ENCODE data around the gene LMO4. TPM values are rescaled to one million over a fixed set of nuclear protein-coding genes. Genes with fewer than 3 reads are reported as not detected.

The LMO4 gene
- total RNA-seq, 4 donors from 2014 or later = 38.7 to 178 (median 60.9) TPM

- Histone ChIP-seq H3K4me1 (no peaks in the 10 kb centered on the region), H3K36me3 (no peaks in the 10 kb centered on the region), H3K4me3 (no peak overlapping the region), H3K27me3 (no peaks in the 10 kb centered on the region), H3K9me3 (no peaks in the 10 kb centered on the region), H3K27ac (no peak overlapping the region)
- peak; percentile 37 to 68 for DNase-seq
- intact Hi-C loops (cut with DNase I; ENCODE audit: low total_unique reads) = no loop called here
- TF ChIP-seq POLR2A (IDR thresholded peaks at IDR 0.05) (no peak), CTCF (IDR thresholded peaks at IDR 0.05) (peak; percentile 67 to 80 (median 70))
Observed at GRCh38 chr1:87292684-87293493, 35.8 kb upstream of the LMO4 start.

- Histone ChIP-seq H3K36me3 (no peaks in the 10 kb centered on the region), H3K4me1 (no peaks in the 10 kb centered on the region), H3K27ac (no peak overlapping the region), H3K9me3 (no peaks in the 10 kb centered on the region), H3K4me3 (no peak overlapping the region), H3K27me3 (no peaks in the 10 kb centered on the region)
- TF ChIP-seq POLR2A (IDR thresholded peaks at IDR 0.05) = no peak
- TF ChIP-seq CTCF (IDR thresholded peaks at IDR 0.05) = no peak
- no peak for DNase-seq
- intact Hi-C loops (cut with DNase I; ENCODE audit: low total_unique reads) = no loop called here
Observed at GRCh38 chr1:87294633-87295032, 34.0 kb upstream of the LMO4 start.

GRCh38 chr1:87295445-87296110, 33.1 kb upstream of the LMO4 start:
- intact Hi-C loops (cut with DNase I; ENCODE audit: low total_unique reads) = no loop called here
- Histone ChIP-seq H3K27ac (no peak overlapping the region), H3K4me1 (no peaks in the 10 kb centered on the region), H3K9me3 (no peaks in the 10 kb centered on the region), H3K27me3 (no peaks in the 10 kb centered on the region), H3K36me3 (no peaks in the 10 kb centered on the region), H3K4me3 (no peak overlapping the region)
- DNase-seq = no peak
- no peak for TF ChIP-seq POLR2A (IDR thresholded peaks at IDR 0.05)
- no peak for TF ChIP-seq CTCF (IDR thresholded peaks at IDR 0.05)

- TF ChIP-seq CTCF (IDR thresholded peaks at IDR 0.05) = no peak
- TF ChIP-seq POLR2A (IDR thresholded peaks at IDR 0.05) = no peak
- H3K4me1 ChIP-seq = no peaks in the 10 kb centered on the region
- no peak for DNase-seq
- no peaks in the 10 kb centered on the region for H3K27me3 ChIP-seq
- H3K27ac ChIP-seq = no peak overlapping the region
- intact Hi-C loops (cut with DNase I; ENCODE audit: low total_unique reads) = no loop called here
- no peak overlapping the region for H3K4me3 ChIP-seq
- no peaks in the 10 kb centered on the region for H3K9me3 ChIP-seq
- H3K36me3 ChIP-seq = no peaks in the 10 kb centered on the region
Observed at GRCh38 chr1:87296206-87296605, 32.5 kb upstream of the LMO4 start.

GRCh38 chr1:87299661-87300060, 29.0 kb upstream of the LMO4 start:
- TF ChIP-seq POLR2A (IDR thresholded peaks at IDR 0.05) (no peak), CTCF (IDR thresholded peaks at IDR 0.05) (no peak)
- Histone ChIP-seq H3K27me3 (no peaks in the 10 kb centered on the region), H3K9me3 (no peaks in the 10 kb centered on the region), H3K27ac (no peak overlapping the region), H3K36me3 (no peaks in the 10 kb centered on the region), H3K4me3 (no peak overlapping the region), H3K4me1 (no peaks in the 10 kb centered on the region)
- intact Hi-C loops (cut with DNase I; ENCODE audit: low total_unique reads) = no loop called here
- DNase-seq = no peak

All from uterus (tissue), 4 donors.